ENCODE data around the gene C6orf132. TPM values are rescaled to one million over a fixed set of nuclear protein-coding genes. Genes with fewer than 3 reads are reported as not detected.
A peak's percentile ranks its signal among the peaks of the same experiment; 100 is the strongest.

Gene C6orf132
- total and polyA plus RNA-seq, 2 of the 4 experiments (the other 2 are of a cell fraction): 0.72 to 1.7 TPM

DNA sequence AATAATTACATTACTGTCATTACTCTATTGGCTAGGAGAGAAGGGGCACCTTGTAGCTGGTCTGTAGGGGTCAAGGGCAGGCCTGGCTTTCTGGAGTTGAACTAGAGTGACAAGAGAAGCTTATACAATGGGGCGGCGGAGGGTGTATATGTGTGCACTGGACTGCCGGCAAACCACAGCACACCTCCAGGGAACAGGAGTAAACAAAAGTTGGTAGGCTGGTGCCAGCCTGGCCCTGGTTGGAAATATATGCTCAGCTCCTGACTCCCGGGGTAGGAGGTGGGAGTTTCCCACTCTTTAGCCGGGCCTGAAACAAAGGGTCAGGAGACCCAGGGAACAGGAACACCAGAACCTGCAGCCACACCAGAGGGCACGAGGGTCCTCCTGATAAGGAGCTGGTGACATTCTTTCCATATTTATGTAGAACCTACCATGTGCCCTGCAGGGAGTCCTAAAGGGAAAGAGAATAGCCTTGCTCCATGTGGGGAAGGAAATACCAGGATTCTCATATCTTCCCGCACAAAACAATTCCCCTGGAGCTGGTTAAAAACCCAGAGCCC lies 5.1 kb downstream of the C6orf132 start:
- peak overlapping the region; percentile 77 for H2BK5ac ChIP-seq (ENCODE audit: low read depth, low read length, poor library complexity, severe bottlenecking)
- TF ChIP-seq CHD1 (IDR thresholded peaks at IDR 0.05; ENCODE audit: low read depth, low read length) (no peak), MAFK (IDR thresholded peaks at IDR 0.05; ENCODE audit: low read depth, low read length) (no peak), FOS (IDR thresholded peaks at IDR 0.05; ENCODE audit: low read depth, low read length) (no peak), RAD21 (IDR thresholded peaks at IDR 0.05; ENCODE audit: low read length) (no peak), MXI1 (IDR thresholded peaks at IDR 0.05; ENCODE audit: borderline replicate concordance, low read depth, low read length) (no peak), SMC3 (IDR thresholded peaks at IDR 0.05; ENCODE audit: low read depth, low read length) (no peak), RCOR1 (IDR thresholded peaks at IDR 0.05; ENCODE audit: insufficient replicate concordance, low read length) (no peak), RFX5 (IDR thresholded peaks at IDR 0.05; ENCODE audit: low read depth, low read length) (no peak), MAZ (IDR thresholded peaks at IDR 0.05; ENCODE audit: borderline replicate concordance, low read depth, low read length) (no peak), BHLHE40 (IDR thresholded peaks at IDR 0.05; ENCODE audit: low read depth, low read length) (no peak), CEBPB (IDR thresholded peaks at IDR 0.05; ENCODE audit: low read depth, low read length) (no peak), POLR2A (IDR thresholded peaks at IDR 0.05; ENCODE audit: low read depth, low read length) (no peak), NFE2L2 (IDR thresholded peaks at IDR 0.05; ENCODE audit: low read depth, low read length) (no peak)
- TF ChIP-seq, protein P1, sequence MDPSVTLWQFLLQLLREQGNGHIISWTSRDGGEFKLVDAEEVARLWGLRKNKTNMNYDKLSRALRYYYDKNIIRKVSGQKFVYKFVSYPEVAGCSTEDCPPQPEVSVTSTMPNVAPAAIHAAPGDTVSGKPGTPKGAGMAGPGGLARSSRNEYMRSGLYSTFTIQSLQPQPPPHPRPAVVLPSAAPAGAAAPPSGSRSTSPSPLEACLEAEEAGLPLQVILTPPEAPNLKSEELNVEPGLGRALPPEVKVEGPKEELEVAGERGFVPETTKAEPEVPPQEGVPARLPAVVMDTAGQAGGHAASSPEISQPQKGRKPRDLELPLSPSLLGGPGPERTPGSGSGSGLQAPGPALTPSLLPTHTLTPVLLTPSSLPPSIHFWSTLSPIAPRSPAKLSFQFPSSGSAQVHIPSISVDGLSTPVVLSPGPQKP (IDR thresholded peaks at IDR 0.05; ENCODE audit: borderline replicate concordance, low read depth, low read length): no peak
- TF ChIP-seq, protein P2, sequence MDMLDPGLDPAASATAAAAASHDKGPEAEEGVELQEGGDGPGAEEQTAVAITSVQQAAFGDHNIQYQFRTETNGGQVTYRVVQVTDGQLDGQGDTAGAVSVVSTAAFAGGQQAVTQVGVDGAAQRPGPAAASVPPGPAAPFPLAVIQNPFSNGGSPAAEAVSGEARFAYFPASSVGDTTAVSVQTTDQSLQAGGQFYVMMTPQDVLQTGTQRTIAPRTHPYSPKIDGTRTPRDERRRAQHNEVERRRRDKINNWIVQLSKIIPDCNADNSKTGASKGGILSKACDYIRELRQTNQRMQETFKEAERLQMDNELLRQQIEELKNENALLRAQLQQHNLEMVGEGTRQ (IDR thresholded peaks at IDR 0.05; ENCODE audit: low read depth, low read length): no peak
- TF ChIP-seq, protein P3, sequence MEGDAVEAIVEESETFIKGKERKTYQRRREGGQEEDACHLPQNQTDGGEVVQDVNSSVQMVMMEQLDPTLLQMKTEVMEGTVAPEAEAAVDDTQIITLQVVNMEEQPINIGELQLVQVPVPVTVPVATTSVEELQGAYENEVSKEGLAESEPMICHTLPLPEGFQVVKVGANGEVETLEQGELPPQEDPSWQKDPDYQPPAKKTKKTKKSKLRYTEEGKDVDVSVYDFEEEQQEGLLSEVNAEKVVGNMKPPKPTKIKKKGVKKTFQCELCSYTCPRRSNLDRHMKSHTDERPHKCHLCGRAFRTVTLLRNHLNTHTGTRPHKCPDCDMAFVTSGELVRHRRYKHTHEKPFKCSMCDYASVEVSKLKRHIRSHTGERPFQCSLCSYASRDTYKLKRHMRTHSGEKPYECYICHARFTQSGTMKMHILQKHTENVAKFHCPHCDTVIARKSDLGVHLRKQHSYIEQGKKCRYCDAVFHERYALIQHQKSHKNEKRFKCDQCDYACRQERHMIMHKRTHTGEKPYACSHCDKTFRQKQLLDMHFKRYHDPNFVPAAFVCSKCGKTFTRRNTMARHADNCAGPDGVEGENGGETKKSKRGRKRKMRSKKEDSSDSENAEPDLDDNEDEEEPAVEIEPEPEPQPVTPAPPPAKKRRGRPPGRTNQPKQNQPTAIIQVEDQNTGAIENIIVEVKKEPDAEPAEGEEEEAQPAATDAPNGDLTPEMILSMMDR (conservative IDR thresholded peaks at IDR 0.05; ENCODE audit: low read depth, low read length): no peak
- no TSS peak for BruUV-seq (replicated peaks)
- H3K9ac ChIP-seq (ENCODE audit: low read depth, low read length): no peak overlapping the region
- H2AK5ac ChIP-seq (ENCODE audit: low read depth, low read length): peak overlapping the region; percentile 92; the same call in 1 of the 2 replicates
- no CpG with 5 or more reads among the region's 7 CpGs for WGBS, 2 experiments (ENCODE audit: extremely low coverage in 2 of 2, insufficient read length in 1 of 2)
- H2AK9ac ChIP-seq (replicated peaks; ENCODE audit: low read depth, low read length, poor library complexity): peak overlapping the region; percentile 84
- peaks cover 0 to 74% of the 10 kb centered on the region in 2 experiments; a peak in 2 of 4 replicates for H3K79me1 ChIP-seq (ENCODE audit: low read depth in 1 of 2, low read length in 2 of 2)
- DNase-seq (no peak), ATAC-seq (ENCODE audit: low read depth) (peak; percentile 5; the same call in 1 of the 2 replicates)
- intact Hi-C loops (cut with micrococcal nuclease) (no loop called here), in situ Hi-C loops (cut with MboI; ENCODE audit: low sequenced_read_pairs) (no loop called here), dilution Hi-C loops (cut with HindIII; ENCODE audit: low sequenced_read_pairs, unreplicated experiment) (no loop called here)
- peaks cover 22% of the 10 kb centered on the region for H3K4me1 ChIP-seq (ENCODE audit: control insufficient read depth, insufficient read depth, low read length)
- peak overlapping the region; percentile 8; the same call in 1 of the 2 replicates for H3K23ac ChIP-seq (ENCODE audit: low read depth, low read length)
- peak overlapping the region; percentile 94 for H2BK120ac ChIP-seq (ENCODE audit: low read depth, low read length)
- POLR2A ChIA-PET (ENCODE audit: unreplicated experiment): no interaction called here
- no peaks in the 10 kb centered on the region for H3K36me3 ChIP-seq (ENCODE audit: control insufficient read depth, insufficient read depth, low read length)
- no peaks in the 10 kb centered on the region for H3K27me3 ChIP-seq (ENCODE audit: control insufficient read depth, insufficient read depth, low read length)
- no peak overlapping the region for H3K4me3 ChIP-seq (ENCODE audit: insufficient read depth, low read depth, low read length)
- peaks cover 29% of the 10 kb centered on the region for H3K9me1 ChIP-seq (ENCODE audit: insufficient read depth, low read length)
- peak overlapping the region; percentile 82 to 92 for H4K8ac ChIP-seq (ENCODE audit: low read depth in 2 of 2, low read length in 2 of 2)
- peak overlapping the region; percentile 60 for H2AFZ ChIP-seq (replicated peaks; ENCODE audit: low read length, poor library complexity)
- peak overlapping the region; percentile 92 for H4K91ac ChIP-seq (ENCODE audit: insufficient read depth, low read depth, low read length)
- peak overlapping the region; percentile 55 for H3K14ac ChIP-seq (replicated peaks; ENCODE audit: low read depth, low read length)
- H3K56ac ChIP-seq (ENCODE audit: extremely low read depth, insufficient read depth, low read length): no peak overlapping the region
- peak overlapping the region; percentile 42 for H3K27ac ChIP-seq (ENCODE audit: insufficient read depth, low read length)
- H3K9me3 ChIP-seq (ENCODE audit: control insufficient read depth, insufficient read depth, low read length): no peaks in the 10 kb centered on the region
- H4K20me1 ChIP-seq (ENCODE audit: insufficient read depth, low read length): no peaks in the 10 kb centered on the region
- H3K4me2 ChIP-seq (ENCODE audit: low read depth, low read length): peak overlapping the region; percentile 7; the same call in 1 of the 2 replicates
- peak overlapping the region; percentile 47 for H3K18ac ChIP-seq (ENCODE audit: low read depth, low read length)
- CTCF ChIA-PET: interaction anchor here (0.6 to 1.0 kb wide), 3 partner anchors 10 to 66 kb away, joined by 3 to 4 read pairs (median 3); no protein-coding TSS in a partner anchor
- H2BK20ac ChIP-seq (ENCODE audit: low read depth, low read length): peak overlapping the region; percentile 85
- peak overlapping the region; percentile 82 for H3K4ac ChIP-seq (ENCODE audit: low read depth, low read length)
- H2BK15ac ChIP-seq (ENCODE audit: low read depth, low read length): peak overlapping the region; percentile 81; the same call in 2 of the 3 replicates
- peak overlapping the region; percentile 32 for H4K5ac ChIP-seq (ENCODE audit: low read depth, low read length)

Data from IMR-90 (cell line).